PC-9 (cell line): ENCODE results near the gene MVB12B.

Source experiments
- CTCF ChIP-seq: fragments of 200-600 bp; sonication (generic); conservative IDR thresholded peaks from 2 replicates; pipeline ENCODE4 v1.6.1; 2017; ENCODE audit warnings: mixed run types, antibody characterized with exemption, mild to moderate bottlenecking, moderate library complexity
- EZH2 ChIP-seq: fragments of 200-600 bp; sonication (generic); IDR thresholded peaks from 2 replicates; pipeline ENCODE4 v1.8.0; 2017; ENCODE audit warnings: antibody characterized with exemption, low read depth

- TF ChIP-seq CTCF (peak; percentile 95), EZH2 (no peak)
Observed at GRCh38 chr9:126490871-126491567, 164.4 kb downstream of the MVB12B start.
